AG10803 (cell line): ENCODE results near the gene ZFYVE16.
A peak's percentile ranks its signal among the peaks of the same experiment; 100 is the strongest.

ENCODE experiments used
- DNase-seq: peaks from one replicate; pipeline ENCODE4 v3.0.0; 2010; ENCODE audit warnings: low read depth
- H3K4me3 ChIP-seq: 2 replicates; pipeline ENCODE4 v1.5.1; 2011; ENCODE audit warnings: mild to moderate bottlenecking, low read length, control low read depth
- TF ChIP-seq, protein P1 (sequence below): conservative IDR thresholded peaks from 2 replicates; pipeline ENCODE4 v1.5.1; 2011; ENCODE audit warnings: mild to moderate bottlenecking, low read length, control low read depth, inconsistent platforms

Gene ZFYVE16

GRCh38 chr5:80407735-80408483 lies at the start of gene ZFYVE16:
ZFYVE16 (plus strand) TSS chr5:80408064; CDS start chr5:80434148, 26,084 bp downstream.
- peak within 1 kb of the TSS; percentile 83 for H3K4me3 ChIP-seq
- DNase-seq, result peak; percentile 97
- TF ChIP-seq, protein P1, sequence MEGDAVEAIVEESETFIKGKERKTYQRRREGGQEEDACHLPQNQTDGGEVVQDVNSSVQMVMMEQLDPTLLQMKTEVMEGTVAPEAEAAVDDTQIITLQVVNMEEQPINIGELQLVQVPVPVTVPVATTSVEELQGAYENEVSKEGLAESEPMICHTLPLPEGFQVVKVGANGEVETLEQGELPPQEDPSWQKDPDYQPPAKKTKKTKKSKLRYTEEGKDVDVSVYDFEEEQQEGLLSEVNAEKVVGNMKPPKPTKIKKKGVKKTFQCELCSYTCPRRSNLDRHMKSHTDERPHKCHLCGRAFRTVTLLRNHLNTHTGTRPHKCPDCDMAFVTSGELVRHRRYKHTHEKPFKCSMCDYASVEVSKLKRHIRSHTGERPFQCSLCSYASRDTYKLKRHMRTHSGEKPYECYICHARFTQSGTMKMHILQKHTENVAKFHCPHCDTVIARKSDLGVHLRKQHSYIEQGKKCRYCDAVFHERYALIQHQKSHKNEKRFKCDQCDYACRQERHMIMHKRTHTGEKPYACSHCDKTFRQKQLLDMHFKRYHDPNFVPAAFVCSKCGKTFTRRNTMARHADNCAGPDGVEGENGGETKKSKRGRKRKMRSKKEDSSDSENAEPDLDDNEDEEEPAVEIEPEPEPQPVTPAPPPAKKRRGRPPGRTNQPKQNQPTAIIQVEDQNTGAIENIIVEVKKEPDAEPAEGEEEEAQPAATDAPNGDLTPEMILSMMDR, result no peak; the same call in 1 of the 2 replicates

DNA sequence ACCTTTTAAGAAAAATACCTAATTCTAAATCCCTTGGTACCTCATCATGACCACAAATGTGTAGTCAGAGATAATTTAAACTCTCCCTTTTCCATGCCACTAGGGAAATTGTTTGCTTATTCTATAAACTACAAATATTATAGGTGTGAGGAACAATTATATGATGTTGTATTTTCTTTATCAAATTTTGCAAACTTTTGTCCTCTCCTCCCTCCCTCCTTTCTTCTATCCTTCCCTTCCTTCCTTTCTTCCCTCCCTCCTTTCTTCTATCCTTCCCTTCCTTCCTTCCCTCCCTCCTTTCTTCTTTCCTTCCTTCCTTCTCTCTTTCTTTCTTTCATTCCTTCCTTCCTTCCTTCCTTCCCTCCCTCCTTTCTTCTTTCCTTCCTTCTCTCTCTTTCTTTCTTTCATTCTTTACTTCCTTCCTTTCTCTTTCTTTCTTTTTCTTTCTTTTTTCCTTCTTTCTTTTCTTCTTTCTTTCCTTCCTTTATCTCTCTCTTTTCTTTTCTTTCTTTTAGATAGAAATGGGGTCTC lies 46.9 kb upstream of the ZFYVE16 start:
- no peak for DNase-seq
- H3K4me3 ChIP-seq, result no peak overlapping the region
- TF ChIP-seq, protein P1, result no peak

DNA sequence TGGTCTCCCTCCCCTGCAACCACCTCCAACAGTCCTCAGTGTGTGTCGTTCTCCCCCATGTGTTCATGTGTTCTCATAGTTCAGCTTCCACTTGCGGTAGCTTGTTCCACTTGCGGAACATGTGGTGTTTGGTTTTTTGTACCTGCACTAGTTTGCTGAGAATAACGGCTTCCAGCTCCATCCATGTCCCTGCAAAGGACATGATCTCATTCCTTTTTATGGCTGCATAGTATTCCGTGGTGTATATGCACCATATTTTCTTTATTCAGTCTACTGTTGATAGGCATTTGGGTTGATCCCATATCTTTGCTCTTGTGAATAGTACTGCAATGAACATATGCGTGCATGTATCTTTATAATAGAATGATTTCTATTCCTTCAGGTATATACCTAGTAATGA lies 43.0 kb upstream of the ZFYVE16 start:
- no peak for DNase-seq
- TF ChIP-seq, protein P1, result no peak
- no peak overlapping the region for H3K4me3 ChIP-seq

DNA sequence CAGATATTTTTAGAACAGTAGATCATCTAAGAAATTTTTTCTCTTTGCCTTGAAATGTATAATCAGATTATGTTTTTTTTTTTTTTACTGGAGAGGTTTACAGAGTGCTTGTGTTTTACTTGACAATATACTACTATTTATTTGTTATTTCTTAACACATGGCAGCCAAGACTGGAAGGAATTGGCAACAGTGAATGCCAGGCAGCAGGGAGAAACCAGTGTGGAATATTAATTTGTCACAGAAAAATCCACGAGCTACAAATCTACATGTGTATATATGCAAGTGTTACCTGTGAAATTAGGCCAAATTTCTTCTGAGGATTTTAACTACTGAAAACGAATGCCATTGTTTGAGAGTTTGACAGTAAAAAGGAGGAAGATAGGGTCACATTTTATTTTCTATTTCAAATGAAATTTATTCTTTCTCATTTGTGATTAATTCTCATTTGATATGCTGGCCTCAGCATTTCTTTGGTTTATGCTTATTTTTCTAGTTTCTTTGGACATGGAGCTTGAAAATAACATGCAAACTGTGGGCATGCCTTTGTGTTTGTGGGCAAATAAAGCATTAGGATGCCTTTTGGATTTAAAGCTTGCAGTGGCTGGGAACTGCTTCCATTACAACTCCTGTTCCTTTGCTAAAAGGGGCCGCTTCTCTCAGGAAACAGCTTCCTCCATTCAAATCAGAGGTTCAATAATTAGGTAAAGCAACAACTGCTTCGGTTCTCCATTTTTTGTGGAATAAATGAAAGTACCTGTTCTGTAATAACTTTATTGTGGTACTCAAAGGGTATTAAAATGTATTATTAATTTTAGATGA lies 39.0 kb upstream of the ZFYVE16 start:
- TF ChIP-seq, protein P1, result no peak
- DNase-seq, result no peak
- no peak overlapping the region for H3K4me3 ChIP-seq

DNA sequence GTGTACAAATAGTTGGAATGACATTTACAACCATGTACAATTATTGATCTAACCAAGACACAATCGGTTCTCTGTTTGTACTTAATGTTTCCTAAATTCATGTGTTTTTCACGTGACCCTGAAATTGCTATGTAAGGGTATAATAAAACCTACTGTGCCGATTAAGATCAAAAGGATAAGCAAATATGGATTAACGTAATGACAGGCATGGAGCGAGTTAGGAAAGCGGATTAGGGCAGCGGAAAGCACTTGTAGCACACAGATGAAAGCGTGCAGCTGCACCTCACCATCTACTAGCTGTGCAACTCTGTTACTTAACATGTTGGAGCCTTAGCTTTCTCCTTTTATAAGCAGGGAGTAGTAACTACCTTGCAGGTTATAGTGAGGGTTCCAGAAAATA lies 38.3 kb upstream of the ZFYVE16 start:
- DNase-seq, result no peak
- H3K4me3 ChIP-seq, result no peak overlapping the region
- TF ChIP-seq, protein P1, result no peak

DNA sequence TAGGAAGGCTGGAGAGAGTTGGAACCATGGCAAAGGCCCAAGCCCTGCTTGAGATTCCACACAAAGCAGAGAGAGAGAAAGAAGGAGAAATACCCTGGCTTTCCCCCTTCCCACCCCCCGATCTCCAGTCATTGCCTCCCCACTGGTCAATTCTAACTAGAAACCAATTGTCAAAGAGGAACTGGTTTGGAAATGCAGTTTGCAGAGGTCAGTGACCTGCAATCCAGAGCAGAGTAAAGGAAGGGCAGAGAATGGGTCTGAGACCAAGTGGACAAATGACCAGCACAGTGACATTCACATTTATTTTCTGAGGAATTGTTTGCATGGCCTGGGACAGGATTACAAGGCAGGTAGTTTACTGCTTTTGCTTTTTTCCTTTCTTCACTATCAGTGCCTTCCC lies 37.5 kb upstream of the ZFYVE16 start:
- DNase-seq, result no peak
- no peak overlapping the region for H3K4me3 ChIP-seq
- TF ChIP-seq, protein P1, result no peak
